Measurements from ENCODE around the gene TMSB15C. TPM values are rescaled to one million over a fixed set of nuclear protein-coding genes. Genes with fewer than 3 reads are reported as not detected.
"Not testable (repeated sequence)": the region's sequence is repeated elsewhere in the genome, so short reads cannot be mapped to it uniquely, and the experiment has no call there.

Gene TMSB15C
- total RNA-seq, 4 donors from 2014 or later: 0.45 to 1.0 (median 0.65) TPM

DNA sequence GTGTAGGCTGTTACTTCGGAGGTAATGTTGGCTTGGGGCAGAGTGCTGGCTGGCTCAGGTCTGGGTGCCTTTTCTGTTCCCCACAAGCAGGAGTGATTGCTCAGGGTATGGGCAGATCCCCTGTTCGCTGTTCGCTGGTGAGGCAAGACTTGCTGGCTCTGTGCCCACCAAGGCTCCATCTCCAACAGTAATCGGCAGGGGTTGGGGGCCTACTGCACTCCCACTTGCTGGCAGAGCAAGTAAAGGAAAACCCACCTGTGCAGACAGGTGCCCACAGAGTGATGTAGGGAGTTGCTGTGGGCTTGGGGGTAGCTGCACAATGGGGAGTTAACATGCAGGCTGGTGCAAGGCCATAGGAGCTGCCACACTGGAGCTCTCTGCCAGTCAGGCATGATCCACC is 8.0 kb upstream of the TMSB15C start:
- H3K4me3 ChIP-seq (replicated peaks in 1 of 3): no peak overlapping the region
- H3K4me1 ChIP-seq: no peaks in the 10 kb centered on the region
- no peak for TF ChIP-seq CTCF (IDR thresholded peaks at IDR 0.05)
- no peak for TF ChIP-seq POLR2A (IDR thresholded peaks at IDR 0.05)
- intact Hi-C loops (cut with DNase I): no loop called here
- no peaks in the 10 kb centered on the region for H3K27me3 ChIP-seq
- DNase-seq: no peak
- H3K27ac ChIP-seq: no peak overlapping the region
- 60 to 80% methylated on average over 1 to 3 of the region's 4 CpGs for WGBS, 2 donors
- no peaks in the 10 kb centered on the region for H3K36me3 ChIP-seq
- H3K9me3 ChIP-seq: no peaks in the 10 kb centered on the region

GRCh38 chrX:104077854-104078253 is 1.8 kb upstream of the TMSB15C start:
- H3K27me3 ChIP-seq; intact Hi-C loops (cut with DNase I); H3K9me3 ChIP-seq; DNase-seq; H3K4me3 ChIP-seq (replicated peaks in 1 of 3); H3K4me1 ChIP-seq; H3K27ac ChIP-seq; H3K36me3 ChIP-seq: not testable (repeated sequence)
- WGBS, 2 donors: no CpG with 5 or more reads among the region's 6 CpGs

GRCh38 chrX:104062636-104063035 is 13.4 kb downstream of the TMSB15C start:
- WGBS, 2 donors: no CpG with 5 or more reads among the region's 18 CpGs
- intact Hi-C loops (cut with DNase I): not testable (repeated sequence)

DNA sequence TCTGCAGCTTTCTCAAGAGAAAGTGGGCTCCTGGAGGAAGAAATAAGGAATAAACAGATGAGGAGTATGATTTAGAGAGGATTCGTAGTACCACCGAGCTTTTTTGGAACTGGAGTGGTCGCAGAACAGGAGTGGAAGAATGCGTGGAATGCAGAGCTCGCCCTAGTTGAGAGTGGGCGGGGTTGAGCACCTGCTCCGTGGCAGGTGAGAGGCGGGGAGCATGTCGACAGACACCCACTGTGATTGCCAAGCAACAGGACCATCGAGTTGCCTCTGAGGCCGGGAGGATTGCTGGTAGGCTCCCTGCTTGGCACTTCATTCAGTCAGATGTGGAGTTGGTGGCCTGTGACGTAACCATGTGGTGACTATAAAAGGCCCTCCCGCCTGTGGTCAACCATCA is 21.1 kb downstream of the TMSB15C start:
- H3K27me3 ChIP-seq; H3K4me3 ChIP-seq (replicated peaks in 1 of 3); H3K9me3 ChIP-seq; H3K27ac ChIP-seq; H3K36me3 ChIP-seq; DNase-seq; intact Hi-C loops (cut with DNase I); H3K4me1 ChIP-seq: not testable (repeated sequence)
- no CpG with 5 or more reads among the region's 13 CpGs for WGBS, 2 donors

More at GRCh38 chrX:104062636-104063035, 13.4 kb downstream of the TMSB15C start:
- H3K27me3 ChIP-seq; DNase-seq; H3K27ac ChIP-seq; H3K4me3 ChIP-seq (replicated peaks in 1 of 3); H3K4me1 ChIP-seq; H3K9me3 ChIP-seq; H3K36me3 ChIP-seq: not testable (repeated sequence)

DNA sequence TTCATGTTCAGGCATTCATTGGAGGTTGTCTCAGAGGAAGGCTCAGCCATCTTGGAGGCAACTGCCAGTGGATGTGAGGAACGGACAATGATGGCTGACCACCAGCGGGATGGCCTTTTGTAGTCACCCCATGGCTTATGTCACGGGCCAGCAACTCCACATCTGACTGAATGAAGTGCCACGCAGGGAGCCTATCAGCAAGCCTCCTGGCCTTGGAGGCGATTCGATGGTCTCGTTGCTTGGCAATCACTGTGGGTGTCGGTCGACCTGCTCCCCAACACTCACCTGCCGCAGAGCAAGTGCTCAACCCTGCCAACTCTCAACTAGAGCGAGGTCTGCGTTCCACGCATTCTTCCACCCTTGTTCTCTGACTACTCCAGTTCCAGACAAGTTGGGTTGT is 28.9 kb downstream of the TMSB15C start:
- WGBS, 2 donors: 92 to 93% methylated on average over 13 of the region's 13 CpGs
- intact Hi-C loops (cut with DNase I): no loop called here
- TF ChIP-seq CTCF (IDR thresholded peaks at IDR 0.05): no peak
- TF ChIP-seq POLR2A (IDR thresholded peaks at IDR 0.05): no peak
- Histone ChIP-seq H3K36me3 (no peaks in the 10 kb centered on the region), H3K9me3 (no peaks in the 10 kb centered on the region), H3K4me1 (no peaks in the 10 kb centered on the region), H3K4me3 (replicated peaks in 1 of 3) (no peak overlapping the region), H3K27me3 (no peaks in the 10 kb centered on the region), H3K27ac (no peak overlapping the region)
- DNase-seq: no peak

GRCh38 chrX:104045642-104046041 is 30.4 kb downstream of the TMSB15C start:
- WGBS, 2 donors: 71 to 88% methylated on average over 5 of the region's 5 CpGs
- intact Hi-C loops (cut with DNase I): no loop called here
- DNase-seq: no peak
- no peaks in the 10 kb centered on the region for H3K4me1 ChIP-seq
- H3K4me3 ChIP-seq (replicated peaks in 1 of 3): no peak overlapping the region
- no peaks in the 10 kb centered on the region for H3K36me3 ChIP-seq
- H3K27me3 ChIP-seq: no peaks in the 10 kb centered on the region
- H3K27ac ChIP-seq: no peak overlapping the region
- no peak for TF ChIP-seq CTCF (IDR thresholded peaks at IDR 0.05)
- TF ChIP-seq POLR2A (IDR thresholded peaks at IDR 0.05): no peak
- no peaks in the 10 kb centered on the region for H3K9me3 ChIP-seq

GRCh38 chrX:104041003-104041402 is 35.0 kb downstream of the TMSB15C start:
- DNase-seq: no peak
- Histone ChIP-seq H3K27me3 (no peaks in the 10 kb centered on the region), H3K4me3 (replicated peaks in 1 of 3) (no peak overlapping the region), H3K9me3 (no peaks in the 10 kb centered on the region), H3K4me1 (no peaks in the 10 kb centered on the region), H3K36me3 (no peaks in the 10 kb centered on the region), H3K27ac (no peak overlapping the region)
- TF ChIP-seq CTCF (IDR thresholded peaks at IDR 0.05) (no peak), POLR2A (IDR thresholded peaks at IDR 0.05) (no peak)
- intact Hi-C loops (cut with DNase I): no loop called here
- WGBS, 2 donors: 90 to 92% methylated on average over 4 of the region's 4 CpGs
